HCT116 (cell line): ENCODE measurements around the gene OR13J1. TPM values are rescaled to one million over a fixed set of nuclear protein-coding genes. Genes with fewer than 3 reads are reported as not detected.

Source experiments
- ATAC-seq: fragments of 200-7000 bp; cut with Tn5 transposase; 2 replicates; pipeline ENCODE4 v1.9.1; 2020; ENCODE audit warnings: mild to moderate bottlenecking, moderate library complexity
- BruUV-seq: library from RNA; stranded (reverse); fragments of 400-500 nt; replicated peaks from 2 replicates; lab custom pipeline; 2021; lab: Mats Ljungman, UMichigan
- CTCF ChIA-PET: fragments of 300-600 bp; sonication (Branson Sonifier 250); formaldehyde crosslinking; loops from one replicate; lab custom pipeline; 2021; ENCODE audit warnings: antibody characterized with exemption; lab: Charles Lee
- POLR2A ChIA-PET: fragments of 300-600, 350-600 bp; sonication (Branson Sonifier 250); formaldehyde crosslinking; loops from one replicate; lab custom pipeline; 2021; ENCODE audit warnings: antibody characterized with exemption; lab: Charles Lee
- RAD21 ChIA-PET, 2 experiments: fragments of 300-600 bp; sonication (Branson Sonifier 250); formaldehyde crosslinking; loops; one replicate each; lab custom pipeline; 2023; ENCODE audit warnings: low total read pairs in 2 of 2; ENCODE audit not compliant: uncharacterized antibody in 2 of 2, unreplicated experiment in 2 of 2, low non-redundant PET in 1 of 2; lab: Charles Lee
- DNase-seq: peaks from one replicate; pipeline ENCODE4 v3.0.0-alpha.2; 2010; ENCODE audit warnings: low read depth, low spot score
- H2AFZ ChIP-seq: fragments of 200-600 bp; shearing (Covaris generic), sonication (generic); 2 replicates; pipeline ENCODE4 v1.6.1; 2017; ENCODE audit warnings: low read depth, mixed run types, mixed read lengths, antibody characterized with exemption, low read length; ENCODE audit not compliant: poor library complexity, severe bottlenecking
- H3K27ac ChIP-seq: 2 replicates; pipeline ENCODE4 v1.5.1; 2012; ENCODE audit warnings: low read depth, low read length
- H3K27me3 ChIP-seq: fragments of 200-600 bp; sonication (generic); 2 replicates; pipeline ENCODE4 v1.6.1; 2016; ENCODE audit warnings: mixed run types, low read length, mixed read lengths; ENCODE audit not compliant: insufficient read depth
- H3K36me3 ChIP-seq, 2 experiments: fragments of 200-500 bp in 1 of 2; fragments of 200-600 bp in 1 of 2; sonication (Bioruptor generic) in 1 of 2; sonication (generic) in 1 of 2; 2 replicates each; pipeline versions ENCODE4 v1.5.1 to v1.6.1; 2014 to 2016; ENCODE audit warnings: low read length in 2 of 2, inconsistent platforms in 1 of 2, mixed read lengths in 1 of 2, mixed run types in 1 of 2; ENCODE audit not compliant: insufficient read depth in 2 of 2, control insufficient read depth in 1 of 2
- H3K4me1 ChIP-seq, 2 experiments: fragments of 200-600 bp in 1 of 2; sonication (generic) in 1 of 2; 2 replicates each; pipeline versions ENCODE4 v1.5.1 to v1.6.1; 2012 to 2017; ENCODE audit warnings: low read length in 2 of 2, inconsistent platforms in 1 of 2, mild to moderate bottlenecking in 1 of 2, mixed read lengths in 1 of 2, mixed run types in 1 of 2, moderate library complexity in 1 of 2; ENCODE audit not compliant: insufficient read depth in 2 of 2, control insufficient read depth in 1 of 2
- H3K4me2 ChIP-seq: fragments of 200-600 bp; sonication (generic); 2 replicates; pipeline ENCODE4 v1.6.1; 2017; ENCODE audit warnings: mixed run types, low read length, mixed read lengths
- H3K4me3 ChIP-seq, 2 experiments: fragments of 200-600 bp in 1 of 2; sonication (generic) in 1 of 2; replicated peaks in 1 of 2; 2 replicates each; pipeline ENCODE4 v1.5.1; 2011 to 2016; ENCODE audit warnings: low read length in 2 of 2, control low read depth in 1 of 2, low read depth in 1 of 2, mild to moderate bottlenecking in 1 of 2, mixed read lengths in 1 of 2, mixed run types in 1 of 2
- H3K79me2 ChIP-seq: fragments of 200-600 bp; sonication (generic); 2 replicates; pipeline ENCODE4 v1.6.1; 2017; ENCODE audit warnings: mild to moderate bottlenecking, mixed run types, low read length, moderate library complexity, mixed read lengths; ENCODE audit not compliant: insufficient read depth
- H3K9ac ChIP-seq: fragments of 200-600 bp; sonication (generic); 2 replicates; pipeline ENCODE4 v1.6.1; 2016; ENCODE audit warnings: low read length, mixed read lengths
- H3K9me2 ChIP-seq: fragments of 200-600 bp; sonication (generic), shearing (Covaris generic); 2 replicates; pipeline ENCODE4 v1.6.1; 2017; ENCODE audit warnings: mixed run types, mild to moderate bottlenecking, moderate library complexity; ENCODE audit not compliant: insufficient read depth
- H3K9me3 ChIP-seq, 2 experiments: fragments of 200-500 bp in 1 of 2; fragments of 200-600 bp in 1 of 2; sonication (Bioruptor generic) in 1 of 2; sonication (generic) in 1 of 2; 2 replicates each; pipeline ENCODE4 v1.6.1; 2014 to 2017; ENCODE audit warnings: low read length in 2 of 2, mixed read lengths in 2 of 2, inconsistent platforms in 1 of 2, low read depth in 1 of 2, mild to moderate bottlenecking in 1 of 2, mixed run types in 1 of 2, moderate library complexity in 1 of 2; ENCODE audit not compliant: control insufficient read depth in 1 of 2, insufficient read depth in 1 of 2
- H4K20me1 ChIP-seq: fragments of 200-600 bp; sonication (generic), shearing (Covaris generic); 2 replicates; pipeline ENCODE4 v1.6.1; 2017; ENCODE audit warnings: mixed run types, mild to moderate bottlenecking, moderate library complexity; ENCODE audit not compliant: insufficient read depth
- CBX3 ChIP-seq: IDR thresholded peaks from 2 replicates; pipeline ENCODE4 v1.6.1; 2012; ENCODE audit warnings: low read depth
- EZH2 ChIP-seq: fragments of 200-600 bp; sonication (generic); IDR thresholded peaks from 2 replicates; pipeline ENCODE4 v1.6.1; 2017; ENCODE audit warnings: antibody characterized with exemption, mixed run types
- EZH2phosphoT487 ChIP-seq: fragments of 200-600 bp; IDR thresholded peaks from 2 replicates; pipeline ENCODE4 v1.6.1; 2018; ENCODE audit warnings: antibody characterized with exemption, borderline replicate concordance
- FOSL1 ChIP-seq: IDR thresholded peaks from 2 replicates; pipeline ENCODE4 v1.6.1; 2012; ENCODE audit warnings: low read depth
- JUND ChIP-seq: IDR thresholded peaks from 2 replicates; pipeline ENCODE4 v1.6.1; 2012
- POLR2A ChIP-seq: IDR thresholded peaks from 2 replicates; pipeline ENCODE4 v1.7.0; 2011; ENCODE audit warnings: borderline replicate concordance; ENCODE audit not compliant: insufficient read depth, insufficient read length; ENCODE audit errors: extremely low read depth
- POLR2AphosphoS5 ChIP-seq: IDR thresholded peaks from 2 replicates; pipeline ENCODE4 v1.6.1; 2011; ENCODE audit warnings: mild to moderate bottlenecking, low read depth, low read length, moderate library complexity
- RAD21 ChIP-seq: IDR thresholded peaks from 2 replicates; pipeline ENCODE4 v1.6.1; 2012; ENCODE audit warnings: low read depth, mild to moderate bottlenecking
- SP1 ChIP-seq: IDR thresholded peaks from 2 replicates; pipeline ENCODE4 v1.6.1; 2012; ENCODE audit warnings: low read depth
- SRF ChIP-seq: IDR thresholded peaks from 2 replicates; pipeline ENCODE4 v1.6.1; 2012; ENCODE audit warnings: low read depth
- TCF7L2 ChIP-seq: IDR thresholded peaks from 2 replicates; pipeline ENCODE4 v1.7.0; 2011; ENCODE audit warnings: borderline replicate concordance, inconsistent platforms; ENCODE audit not compliant: insufficient read depth, insufficient read length; ENCODE audit errors: extremely low read depth
- intact Hi-C: fragments of 100-400 bp; cut with micrococcal nuclease; formaldehyde crosslinking; loops from 2 replicates; pipeline ENCODE4 v1.10.0; 2022
- total RNA-seq: library from RNA; stranded (reverse); gene quantifications from one replicate; pipeline ENCODE4 v1.2.1, GENCODE V29; 2021; ENCODE audit not compliant: unreplicated experiment
- TF ChIP-seq, protein P1 (sequence below): IDR thresholded peaks from 2 replicates; pipeline ENCODE4 v1.6.1; 2012; ENCODE audit warnings: low read depth
- TF ChIP-seq, protein P2 (sequence below): IDR thresholded peaks from 2 replicates; pipeline ENCODE4 v1.6.1; 2011; ENCODE audit warnings: mild to moderate bottlenecking, low read length, moderate library complexity; ENCODE audit not compliant: insufficient replicate concordance; ENCODE audit errors: extremely low read depth
- TF ChIP-seq, protein P3 (sequence below): IDR thresholded peaks from 2 replicates; pipeline ENCODE4 v1.6.1; 2012

Gene OR13J1
- total RNA-seq, 1 experiment from 2014 or later = not detected

DNA sequence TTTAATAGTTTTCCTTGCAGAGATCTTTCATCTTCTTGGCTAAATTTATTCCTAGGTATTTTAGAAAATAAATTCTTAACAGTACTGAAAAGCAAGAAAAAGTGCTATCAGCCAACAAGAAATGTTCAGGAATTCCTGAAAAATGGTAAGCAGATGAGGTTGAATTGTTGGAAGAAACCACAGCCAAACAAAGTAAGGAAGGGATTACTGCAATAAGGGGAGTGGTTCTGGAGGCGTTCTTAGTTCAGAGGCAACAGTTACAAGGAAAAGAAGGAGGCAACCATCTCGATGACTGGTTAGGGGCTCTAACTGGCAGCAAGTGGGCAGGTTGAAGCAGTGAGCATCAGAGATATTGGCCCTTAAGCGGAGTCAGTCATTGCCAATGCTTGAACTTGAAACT, 12.8 kb upstream of the OR13J1 start:
- no peaks in the 10 kb centered on the region for H3K79me2 ChIP-seq
- no peaks in the 10 kb centered on the region for H3K9me2 ChIP-seq
- no peaks in the 10 kb centered on the region for H4K20me1 ChIP-seq
- H3K27me3 ChIP-seq = no peaks in the 10 kb centered on the region
- no peak overlapping the region for H3K4me3 ChIP-seq
- no peak overlapping the region for H3K9ac ChIP-seq
- no peak overlapping the region for H3K4me2 ChIP-seq
- ChIA-PET RAD21 (interaction anchor here (0.8 to 1.2 kb wide), 3 partner anchors 57 to 186 kb away, joined by 3 to 11 read pairs (median 4); no protein-coding TSS in a partner anchor), POLR2A (no interaction called here), CTCF (interaction anchor here (0.8 to 2.6 kb wide), 19 partner anchors 11 to 279 kb away, joined by 3 to 50 read pairs (median 8); partner anchors contain the start of genes CREB3, FAM221B, HINT2 and HRCT1)
- no peaks in the 10 kb centered on the region for H3K9me3 ChIP-seq
- no peak overlapping the region for H3K27ac ChIP-seq
- peaks cover 0 to 3% of the 10 kb centered on the region in 2 experiments; a peak in 1 of 4 replicates for H3K4me1 ChIP-seq
- BruUV-seq = no TSS peak
- intact Hi-C loops = loop anchor here (1.0 kb wide), 2 partner anchors 57 to 93 kb away; no protein-coding TSS in a partner anchor
- H2AFZ ChIP-seq = peak overlapping the region; percentile 93
- H3K36me3 ChIP-seq = no peaks in the 10 kb centered on the region
- ATAC-seq (no peak), DNase-seq (no peak)
- TF ChIP-seq POLR2A = no peak
- no peak for TF ChIP-seq CBX3
- TF ChIP-seq RAD21 = no peak
- TF ChIP-seq, protein P1, sequence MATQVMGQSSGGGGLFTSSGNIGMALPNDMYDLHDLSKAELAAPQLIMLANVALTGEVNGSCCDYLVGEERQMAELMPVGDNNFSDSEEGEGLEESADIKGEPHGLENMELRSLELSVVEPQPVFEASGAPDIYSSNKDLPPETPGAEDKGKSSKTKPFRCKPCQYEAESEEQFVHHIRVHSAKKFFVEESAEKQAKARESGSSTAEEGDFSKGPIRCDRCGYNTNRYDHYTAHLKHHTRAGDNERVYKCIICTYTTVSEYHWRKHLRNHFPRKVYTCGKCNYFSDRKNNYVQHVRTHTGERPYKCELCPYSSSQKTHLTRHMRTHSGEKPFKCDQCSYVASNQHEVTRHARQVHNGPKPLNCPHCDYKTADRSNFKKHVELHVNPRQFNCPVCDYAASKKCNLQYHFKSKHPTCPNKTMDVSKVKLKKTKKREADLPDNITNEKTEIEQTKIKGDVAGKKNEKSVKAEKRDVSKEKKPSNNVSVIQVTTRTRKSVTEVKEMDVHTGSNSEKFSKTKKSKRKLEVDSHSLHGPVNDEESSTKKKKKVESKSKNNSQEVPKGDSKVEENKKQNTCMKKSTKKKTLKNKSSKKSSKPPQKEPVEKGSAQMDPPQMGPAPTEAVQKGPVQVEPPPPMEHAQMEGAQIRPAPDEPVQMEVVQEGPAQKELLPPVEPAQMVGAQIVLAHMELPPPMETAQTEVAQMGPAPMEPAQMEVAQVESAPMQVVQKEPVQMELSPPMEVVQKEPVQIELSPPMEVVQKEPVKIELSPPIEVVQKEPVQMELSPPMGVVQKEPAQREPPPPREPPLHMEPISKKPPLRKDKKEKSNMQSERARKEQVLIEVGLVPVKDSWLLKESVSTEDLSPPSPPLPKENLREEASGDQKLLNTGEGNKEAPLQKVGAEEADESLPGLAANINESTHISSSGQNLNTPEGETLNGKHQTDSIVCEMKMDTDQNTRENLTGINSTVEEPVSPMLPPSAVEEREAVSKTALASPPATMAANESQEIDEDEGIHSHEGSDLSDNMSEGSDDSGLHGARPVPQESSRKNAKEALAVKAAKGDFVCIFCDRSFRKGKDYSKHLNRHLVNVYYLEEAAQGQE = no peak
- TF ChIP-seq FOSL1 = no peak
- TF ChIP-seq JUND = no peak
- TF ChIP-seq POLR2AphosphoS5 = no peak
- TF ChIP-seq, protein P2, sequence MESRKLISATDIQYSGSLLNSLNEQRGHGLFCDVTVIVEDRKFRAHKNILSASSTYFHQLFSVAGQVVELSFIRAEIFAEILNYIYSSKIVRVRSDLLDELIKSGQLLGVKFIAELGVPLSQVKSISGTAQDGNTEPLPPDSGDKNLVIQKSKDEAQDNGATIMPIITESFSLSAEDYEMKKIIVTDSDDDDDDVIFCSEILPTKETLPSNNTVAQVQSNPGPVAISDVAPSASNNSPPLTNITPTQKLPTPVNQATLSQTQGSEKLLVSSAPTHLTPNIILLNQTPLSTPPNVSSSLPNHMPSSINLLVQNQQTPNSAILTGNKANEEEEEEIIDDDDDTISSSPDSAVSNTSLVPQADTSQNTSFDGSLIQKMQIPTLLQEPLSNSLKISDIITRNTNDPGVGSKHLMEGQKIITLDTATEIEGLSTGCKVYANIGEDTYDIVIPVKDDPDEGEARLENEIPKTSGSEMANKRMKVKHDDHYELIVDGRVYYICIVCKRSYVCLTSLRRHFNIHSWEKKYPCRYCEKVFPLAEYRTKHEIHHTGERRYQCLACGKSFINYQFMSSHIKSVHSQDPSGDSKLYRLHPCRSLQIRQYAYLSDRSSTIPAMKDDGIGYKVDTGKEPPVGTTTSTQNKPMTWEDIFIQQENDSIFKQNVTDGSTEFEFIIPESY = no peak
- no peak for TF ChIP-seq EZH2
- TF ChIP-seq, protein P3, sequence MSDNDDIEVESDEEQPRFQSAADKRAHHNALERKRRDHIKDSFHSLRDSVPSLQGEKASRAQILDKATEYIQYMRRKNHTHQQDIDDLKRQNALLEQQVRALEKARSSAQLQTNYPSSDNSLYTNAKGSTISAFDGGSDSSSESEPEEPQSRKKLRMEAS = no peak
- TF ChIP-seq TCF7L2 = no peak
- TF ChIP-seq EZH2phosphoT487 = no peak
- no peak for TF ChIP-seq SRF
- TF ChIP-seq SP1 = no peak
